GM21381 (cell line): ENCODE data around the gene ARFIP1.
"Not testable (repeated sequence)": the region's sequence is repeated elsewhere in the genome, so short reads cannot be mapped to it uniquely, and the experiment has no call there.

Experiments used
- ATAC-seq: cut with Tn5 transposase; IDR thresholded peaks from one replicate; pipeline ENCODE4 v1.9.1; 2021; ENCODE audit warnings: mild to moderate bottlenecking, moderate library complexity; ENCODE audit not compliant: unreplicated experiment

ARFIP1 gene

GRCh38 chr4:152836936-152837335 lies 57.2 kb downstream of the ARFIP1 start:
- no peak for ATAC-seq

- ATAC-seq, result not testable (repeated sequence)
Observed at GRCh38 chr4:152839729-152840128, 60.0 kb downstream of the ARFIP1 start.

GRCh38 chr4:152843481-152844090 lies 63.8 kb downstream of the ARFIP1 start:
- ATAC-seq, result no peak

- ATAC-seq, result no peak
Observed at GRCh38 chr4:152847376-152847775, 67.6 kb downstream of the ARFIP1 start.

GRCh38 chr4:152848508-152848907 lies 68.8 kb downstream of the ARFIP1 start:
- no peak for ATAC-seq

- no peak for ATAC-seq
Observed at GRCh38 chr4:152849350-152849749, 69.6 kb downstream of the ARFIP1 start.

GRCh38 chr4:152850377-152850776 lies 70.6 kb downstream of the ARFIP1 start:
- no peak for ATAC-seq

- no peak for ATAC-seq
Observed at GRCh38 chr4:152851226-152851625, 71.5 kb downstream of the ARFIP1 start.

GRCh38 chr4:152853293-152853692 lies 73.5 kb downstream of the ARFIP1 start:
- no peak for ATAC-seq

- ATAC-seq, result not testable (repeated sequence)
Observed at GRCh38 chr4:152854016-152854415, 74.3 kb downstream of the ARFIP1 start.

GRCh38 chr4:152856960-152857359 lies 77.2 kb downstream of the ARFIP1 start:
- ATAC-seq, result no peak

GRCh38 chr4:152858934-152859333 lies 79.2 kb downstream of the ARFIP1 start:
- no peak for ATAC-seq

- ATAC-seq, result no peak
Observed at GRCh38 chr4:152860046-152860445, 80.3 kb downstream of the ARFIP1 start.

- no peak for ATAC-seq
Observed at GRCh38 chr4:152862608-152863007, 82.9 kb downstream of the ARFIP1 start.

GRCh38 chr4:152864361-152864760 lies 84.6 kb downstream of the ARFIP1 start:
- ATAC-seq, result no peak

- ATAC-seq, result not testable (repeated sequence)
Observed at GRCh38 chr4:152866432-152866993, 86.8 kb downstream of the ARFIP1 start.

- no peak for ATAC-seq
Observed at GRCh38 chr4:152870606-152871005, 90.9 kb downstream of the ARFIP1 start.

GRCh38 chr4:152875261-152875660 lies 95.5 kb downstream of the ARFIP1 start:
- no peak for ATAC-seq

- no peak for ATAC-seq
Observed at GRCh38 chr4:152877868-152878267, 98.1 kb downstream of the ARFIP1 start.

GRCh38 chr4:152880263-152880662 lies 100.5 kb downstream of the ARFIP1 start:
- ATAC-seq, result no peak

- ATAC-seq, result no peak
Observed at GRCh38 chr4:152881974-152882373, 102.2 kb downstream of the ARFIP1 start.

- ATAC-seq, result no peak
Observed at GRCh38 chr4:152885185-152885584, 105.4 kb downstream of the ARFIP1 start.

GRCh38 chr4:152886201-152886600 lies 106.4 kb downstream of the ARFIP1 start:
- ATAC-seq, result no peak
